PC-9 (cell line): ENCODE results near the gene GRIN3A. TPM values are rescaled to one million over a fixed set of nuclear protein-coding genes. Genes with fewer than 3 reads are reported as not detected.

Experiments used
- BruUV-seq: library from RNA; stranded (reverse); fragments of 400-500 nt; replicated peaks from 2 replicates; lab custom pipeline; 2021; lab: Mats Ljungman, UMichigan
- CTCF ChIA-PET: fragments of 300-600 bp; sonication (Branson Sonifier 250); formaldehyde crosslinking; loops from one replicate; lab custom pipeline; 2022; ENCODE audit warnings: antibody characterized with exemption; lab: Charles Lee
- POLR2A ChIA-PET: fragments of 300-600 bp; sonication (Branson Sonifier 250); formaldehyde crosslinking; loops from one replicate; lab custom pipeline; 2022; ENCODE audit warnings: antibody characterized with exemption; ENCODE audit not compliant: unreplicated experiment; lab: Charles Lee
- DNase-seq, 2 experiments: peaks; one replicate each; pipeline versions ENCODE4 v3.0.0 to v3.0.0-alpha.2; 2015 to 2022; ENCODE audit warnings: mixed read lengths in 1 of 2
- H2AFZ ChIP-seq: fragments of 200-600 bp; sonication (generic); 2 replicates; pipeline ENCODE4 v1.8.1; 2017; ENCODE audit warnings: antibody characterized with exemption
- H3F3A ChIP-seq: fragments of 200-600 bp; sonication (generic); 2 replicates; pipeline ENCODE4 v1.8.1; 2017; ENCODE audit warnings: antibody characterized with exemption, mild to moderate bottlenecking, low read depth; ENCODE audit not compliant: insufficient read depth
- H3K27ac ChIP-seq: fragments of 200-600 bp; sonication (generic); 2 replicates; pipeline ENCODE4 v1.6.1; 2016; ENCODE audit warnings: mixed run types
- H3K27me3 ChIP-seq: fragments of 200-600 bp; sonication (generic); 2 replicates; pipeline ENCODE4 v1.6.1; 2016; ENCODE audit warnings: low read depth, mixed run types; ENCODE audit not compliant: insufficient read depth
- H3K36me3 ChIP-seq: fragments of 200-600 bp; sonication (generic); 2 replicates; pipeline ENCODE4 v1.6.1; 2016; ENCODE audit warnings: low read depth, mixed run types
- H3K4me1 ChIP-seq: fragments of 200-600 bp; sonication (generic); replicated peaks from 2 replicates; pipeline ENCODE4 v1.6.1; 2016; ENCODE audit warnings: mixed run types; ENCODE audit not compliant: insufficient read depth
- H3K4me2 ChIP-seq: fragments of 200-600 bp; sonication (generic); 2 replicates; pipeline ENCODE4 v1.6.1; 2017; ENCODE audit warnings: mixed run types
- H3K4me3 ChIP-seq: fragments of 200-600 bp; sonication (generic); 2 replicates; pipeline ENCODE4 v1.6.1; 2016; ENCODE audit warnings: mixed run types
- H3K79me2 ChIP-seq: fragments of 200-600 bp; sonication (generic); 2 replicates; pipeline ENCODE4 v1.6.1; 2017; ENCODE audit warnings: low read depth, mixed run types
- H3K9me2 ChIP-seq: fragments of 200-600 bp; sonication (generic); 2 replicates; pipeline ENCODE4 v1.8.1; 2017; ENCODE audit warnings: mild to moderate bottlenecking; ENCODE audit not compliant: insufficient read depth
- H3K9me3 ChIP-seq: fragments of 200-600 bp; sonication (generic); 2 replicates; pipeline ENCODE4 v1.8.1; 2016; ENCODE audit warnings: low read depth; ENCODE audit not compliant: insufficient read depth
- H4K20me1 ChIP-seq: fragments of 200-600 bp; sonication (generic); 2 replicates; pipeline ENCODE4 v1.8.1; 2017; ENCODE audit not compliant: insufficient read depth
- CTCF ChIP-seq: fragments of 200-600 bp; sonication (generic); conservative IDR thresholded peaks from 2 replicates; pipeline ENCODE4 v1.6.1; 2017; ENCODE audit warnings: mixed run types, antibody characterized with exemption, mild to moderate bottlenecking, moderate library complexity
- EZH2 ChIP-seq: fragments of 200-600 bp; sonication (generic); IDR thresholded peaks from 2 replicates; pipeline ENCODE4 v1.8.0; 2017; ENCODE audit warnings: antibody characterized with exemption, low read depth
- intact Hi-C: fragments of 100-400 bp; cut with micrococcal nuclease; formaldehyde crosslinking; loops from one replicate; pipeline ENCODE4 v1.10.0; 2022; ENCODE audit not compliant: unreplicated experiment
- total RNA-seq: library from RNA; stranded (reverse); gene quantifications from 2 replicates; pipeline ENCODE4 v1.2.3, GENCODE V29; 2021

GRIN3A gene
- total RNA-seq, 1 experiment from 2014 or later: not detected

GRCh38 chr9:101639311-101639710, 99.1 kb downstream of the GRIN3A start:
- no peak for TF ChIP-seq EZH2
- no peak for TF ChIP-seq CTCF
- no peak overlapping the region for H2AFZ ChIP-seq
- no peak overlapping the region for H3K27ac ChIP-seq
- no peaks in the 10 kb centered on the region for H3K9me2 ChIP-seq
- H3K27me3 ChIP-seq: no peaks in the 10 kb centered on the region
- CTCF ChIA-PET: no interaction called here
- no peak overlapping the region for H3K4me3 ChIP-seq
- intact Hi-C loops: no loop called here
- DNase-seq: no peak
- H4K20me1 ChIP-seq: no peaks in the 10 kb centered on the region
- BruUV-seq: no TSS peak
- no peaks in the 10 kb centered on the region for H3K36me3 ChIP-seq
- no peaks in the 10 kb centered on the region for H3K4me1 ChIP-seq
- no peaks in the 10 kb centered on the region for H3K9me3 ChIP-seq
- no peaks in the 10 kb centered on the region for H3K79me2 ChIP-seq
- POLR2A ChIA-PET: no interaction called here
- H3K4me2 ChIP-seq: no peak overlapping the region
- no peaks in the 10 kb centered on the region for H3F3A ChIP-seq

GRCh38 chr9:101636247-101636646, 102.2 kb downstream of the GRIN3A start:
- Histone ChIP-seq H3K4me2 (no peak overlapping the region), H3F3A (no peaks in the 10 kb centered on the region), H3K27me3 (no peaks in the 10 kb centered on the region), H3K4me3 (no peak overlapping the region), H4K20me1 (no peaks in the 10 kb centered on the region), H2AFZ (no peak overlapping the region), H3K9me2 (no peaks in the 10 kb centered on the region), H3K9me3 (no peaks in the 10 kb centered on the region), H3K36me3 (no peaks in the 10 kb centered on the region), H3K79me2 (no peaks in the 10 kb centered on the region), H3K4me1 (no peaks in the 10 kb centered on the region), H3K27ac (no peak overlapping the region)
- BruUV-seq: no TSS peak
- intact Hi-C loops: no loop called here
- TF ChIP-seq CTCF (no peak), EZH2 (no peak)
- DNase-seq: no peak
- CTCF ChIA-PET: no interaction called here
- POLR2A ChIA-PET: no interaction called here

GRCh38 chr9:101635473-101635872, 103.0 kb downstream of the GRIN3A start:
- intact Hi-C loops: no loop called here
- Histone ChIP-seq H3K4me3 (no peak overlapping the region), H3K9me3 (no peaks in the 10 kb centered on the region), H3K4me2 (no peak overlapping the region), H2AFZ (no peak overlapping the region), H3K36me3 (no peaks in the 10 kb centered on the region), H3K9me2 (no peaks in the 10 kb centered on the region), H3F3A (no peaks in the 10 kb centered on the region), H4K20me1 (no peaks in the 10 kb centered on the region), H3K79me2 (no peaks in the 10 kb centered on the region), H3K27me3 (no peaks in the 10 kb centered on the region), H3K4me1 (no peaks in the 10 kb centered on the region), H3K27ac (no peak overlapping the region)
- BruUV-seq: no TSS peak
- TF ChIP-seq CTCF (no peak), EZH2 (no peak)
- CTCF ChIA-PET: no interaction called here
- no peak for DNase-seq
- POLR2A ChIA-PET: no interaction called here
